ENCODE data around the gene OAS2. TPM values are rescaled to one million over a fixed set of nuclear protein-coding genes. Genes with fewer than 3 reads are reported as not detected.
"Not testable (repeated sequence)": the region's sequence is repeated elsewhere in the genome, so short reads cannot be mapped to it uniquely, and the experiment has no call there.

OAS2 gene
- total RNA-seq, 1 donor, result 2.0 TPM

- H3K4me3 ChIP-seq (ENCODE audit: low read depth, low read length), result no peak overlapping the region
- no peak for DNase-seq (ENCODE audit: low read depth)
- TF ChIP-seq CTCF (IDR thresholded peaks at IDR 0.05; ENCODE audit: insufficient read depth, low read length), result no peak
Measured at GRCh38 chr12:112948806-112949205, 29.5 kb upstream of the OAS2 start.

GRCh38 chr12:112950701-112951100 lies 27.6 kb upstream of the OAS2 start:
- no peak for TF ChIP-seq CTCF (IDR thresholded peaks at IDR 0.05; ENCODE audit: insufficient read depth, low read length)
- no peak overlapping the region for H3K4me3 ChIP-seq (ENCODE audit: low read depth, low read length)
- DNase-seq (ENCODE audit: low read depth), result no peak

- H3K4me3 ChIP-seq (ENCODE audit: low read depth, low read length); DNase-seq (ENCODE audit: low read depth): not testable (repeated sequence)
Measured at GRCh38 chr12:112957125-112957524, 21.2 kb upstream of the OAS2 start.

GRCh38 chr12:112961074-112961473 lies 17.2 kb upstream of the OAS2 start:
- no peak overlapping the region for H3K4me3 ChIP-seq (ENCODE audit: low read depth, low read length)
- no peak for DNase-seq (ENCODE audit: low read depth)
- no peak for TF ChIP-seq CTCF (IDR thresholded peaks at IDR 0.05; ENCODE audit: insufficient read depth, low read length)

- DNase-seq (ENCODE audit: low read depth), result no peak
- no peak overlapping the region for H3K4me3 ChIP-seq (ENCODE audit: low read depth, low read length)
- no peak for TF ChIP-seq CTCF (IDR thresholded peaks at IDR 0.05; ENCODE audit: insufficient read depth, low read length)
Measured at GRCh38 chr12:112961536-112961935, 16.8 kb upstream of the OAS2 start.

GRCh38 chr12:112962561-112962960 lies 15.8 kb upstream of the OAS2 start:
- DNase-seq (ENCODE audit: low read depth), result no peak
- TF ChIP-seq CTCF (IDR thresholded peaks at IDR 0.05; ENCODE audit: insufficient read depth, low read length), result no peak
- no peak overlapping the region for H3K4me3 ChIP-seq (ENCODE audit: low read depth, low read length)

- DNase-seq (ENCODE audit: low read depth), result no peak
- TF ChIP-seq CTCF (IDR thresholded peaks at IDR 0.05; ENCODE audit: insufficient read depth, low read length), result no peak
- H3K4me3 ChIP-seq (ENCODE audit: low read depth, low read length), result no peak overlapping the region
Measured at GRCh38 chr12:112963227-112963861, 15.0 kb upstream of the OAS2 start.
